Measurements from ENCODE around the gene SLC35F3. TPM values are rescaled to one million over a fixed set of nuclear protein-coding genes. Genes with fewer than 3 reads are reported as not detected.

Gene SLC35F3
- total and polyA plus RNA-seq, 3 donors from 2014 or later = 0.43 to 0.87 (median 0.47) TPM

DNA sequence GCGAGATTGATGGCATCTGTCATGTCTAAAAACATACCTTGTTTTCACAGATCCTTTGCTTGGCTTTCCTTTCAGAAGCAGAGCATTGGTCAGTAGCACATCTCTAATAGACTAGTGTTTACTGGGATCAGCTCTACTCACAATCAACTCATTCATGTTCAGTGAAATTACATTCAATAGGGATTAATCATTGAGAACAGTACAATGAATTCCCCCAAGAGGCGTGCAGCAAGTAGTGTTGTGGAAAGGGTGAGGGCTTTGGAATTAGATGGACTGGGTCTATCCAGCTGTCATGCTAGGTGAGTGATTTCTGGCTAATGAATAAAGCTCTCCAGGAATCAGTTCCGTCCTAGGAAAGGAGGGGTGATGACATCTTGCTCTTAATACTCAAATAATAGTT lies 313.6 kb downstream of the SLC35F3 start:
- intact Hi-C loops (cut with DNase I; ENCODE audit: low total_unique reads) = no loop called here
- H3K4me3 ChIP-seq = no peak overlapping the region
- H3K27me3 ChIP-seq = no peaks in the 10 kb centered on the region
- DNase-seq = no peak
- no peak overlapping the region for H3K27ac ChIP-seq
- H3K36me3 ChIP-seq (ENCODE audit: low read depth, missing control alignments) = no peaks in the 10 kb centered on the region
- H3K4me1 ChIP-seq = no peaks in the 10 kb centered on the region
- WGBS, 2 donors = 77 to 89% methylated on average over 3 of the region's 3 CpGs
- TF ChIP-seq, protein P1, sequence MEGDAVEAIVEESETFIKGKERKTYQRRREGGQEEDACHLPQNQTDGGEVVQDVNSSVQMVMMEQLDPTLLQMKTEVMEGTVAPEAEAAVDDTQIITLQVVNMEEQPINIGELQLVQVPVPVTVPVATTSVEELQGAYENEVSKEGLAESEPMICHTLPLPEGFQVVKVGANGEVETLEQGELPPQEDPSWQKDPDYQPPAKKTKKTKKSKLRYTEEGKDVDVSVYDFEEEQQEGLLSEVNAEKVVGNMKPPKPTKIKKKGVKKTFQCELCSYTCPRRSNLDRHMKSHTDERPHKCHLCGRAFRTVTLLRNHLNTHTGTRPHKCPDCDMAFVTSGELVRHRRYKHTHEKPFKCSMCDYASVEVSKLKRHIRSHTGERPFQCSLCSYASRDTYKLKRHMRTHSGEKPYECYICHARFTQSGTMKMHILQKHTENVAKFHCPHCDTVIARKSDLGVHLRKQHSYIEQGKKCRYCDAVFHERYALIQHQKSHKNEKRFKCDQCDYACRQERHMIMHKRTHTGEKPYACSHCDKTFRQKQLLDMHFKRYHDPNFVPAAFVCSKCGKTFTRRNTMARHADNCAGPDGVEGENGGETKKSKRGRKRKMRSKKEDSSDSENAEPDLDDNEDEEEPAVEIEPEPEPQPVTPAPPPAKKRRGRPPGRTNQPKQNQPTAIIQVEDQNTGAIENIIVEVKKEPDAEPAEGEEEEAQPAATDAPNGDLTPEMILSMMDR (IDR thresholded peaks at IDR 0.05) = no peak
- no peak for TF ChIP-seq POLR2A (IDR thresholded peaks at IDR 0.05)
- no peaks in the 10 kb centered on the region for H3K9me3 ChIP-seq

DNA sequence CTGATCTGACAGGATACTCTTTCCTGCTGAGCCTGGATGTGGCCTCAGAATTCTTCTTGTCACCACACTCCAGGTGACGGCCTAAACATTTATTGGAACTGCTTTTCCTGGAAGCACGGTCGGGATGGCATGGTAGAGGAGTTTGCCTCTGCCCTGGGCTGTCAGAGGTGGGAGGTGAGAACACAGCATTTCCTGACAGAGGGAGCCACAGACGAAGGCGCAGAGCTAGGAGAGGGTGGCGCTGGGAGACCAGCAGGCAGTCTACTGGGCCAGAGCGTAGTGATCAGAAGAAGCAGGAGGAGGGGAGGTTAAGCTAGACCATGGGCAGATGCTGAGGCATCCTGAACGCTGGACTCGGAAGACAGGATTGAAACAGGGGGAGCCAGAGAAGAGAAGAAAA lies 315.2 kb downstream of the SLC35F3 start:
- no peak for DNase-seq
- TF ChIP-seq, protein P1 (IDR thresholded peaks at IDR 0.05) = no peak
- no peak for TF ChIP-seq POLR2A (IDR thresholded peaks at IDR 0.05)
- Histone ChIP-seq H3K36me3 (ENCODE audit: low read depth, missing control alignments) (no peaks in the 10 kb centered on the region), H3K9me3 (no peaks in the 10 kb centered on the region), H3K27me3 (no peaks in the 10 kb centered on the region), H3K27ac (no peak overlapping the region), H3K4me1 (no peaks in the 10 kb centered on the region), H3K4me3 (no peak overlapping the region)
- intact Hi-C loops (cut with DNase I; ENCODE audit: low total_unique reads) = no loop called here
- 85 to 87% methylated on average over 9 of the region's 9 CpGs for WGBS, 2 donors

DNA sequence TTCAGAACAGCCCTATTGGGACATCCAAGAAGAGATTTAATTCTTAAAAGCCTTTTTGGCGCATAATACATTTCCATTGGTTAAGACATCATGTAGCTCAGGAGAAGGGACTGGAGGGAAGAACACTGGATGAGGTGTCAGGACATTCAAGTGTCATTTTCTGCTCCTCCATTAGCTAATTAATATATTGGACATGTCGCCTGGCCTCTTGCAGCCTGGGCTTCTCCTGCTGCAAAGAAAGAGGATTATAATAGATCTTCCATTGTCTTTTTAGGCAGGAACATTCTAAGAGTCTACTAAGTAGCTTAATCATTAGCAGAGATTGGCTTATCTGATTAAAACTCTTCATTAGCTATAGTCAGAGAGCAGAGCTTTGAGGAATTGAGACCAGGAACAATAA lies 317.1 kb downstream of the SLC35F3 start:
- 89 to 93% methylated on average over 2 of the region's 2 CpGs for whole genome bisulfite sequencing, 2 donors
- intact Hi-C loops (cut with DNase I; ENCODE audit: low total_unique reads) = no loop called here
- no peak overlapping the region for H3K4me3 ChIP-seq
- no peaks in the 10 kb centered on the region for H3K9me3 ChIP-seq
- no peak for DNase-seq
- H3K27me3 ChIP-seq = no peaks in the 10 kb centered on the region
- no peak for TF ChIP-seq POLR2A (IDR thresholded peaks at IDR 0.05)
- TF ChIP-seq, protein P1 (IDR thresholded peaks at IDR 0.05) = no peak
- no peaks in the 10 kb centered on the region for H3K4me1 ChIP-seq
- H3K36me3 ChIP-seq (ENCODE audit: low read depth, missing control alignments) = no peaks in the 10 kb centered on the region
- no peak overlapping the region for H3K27ac ChIP-seq

DNA sequence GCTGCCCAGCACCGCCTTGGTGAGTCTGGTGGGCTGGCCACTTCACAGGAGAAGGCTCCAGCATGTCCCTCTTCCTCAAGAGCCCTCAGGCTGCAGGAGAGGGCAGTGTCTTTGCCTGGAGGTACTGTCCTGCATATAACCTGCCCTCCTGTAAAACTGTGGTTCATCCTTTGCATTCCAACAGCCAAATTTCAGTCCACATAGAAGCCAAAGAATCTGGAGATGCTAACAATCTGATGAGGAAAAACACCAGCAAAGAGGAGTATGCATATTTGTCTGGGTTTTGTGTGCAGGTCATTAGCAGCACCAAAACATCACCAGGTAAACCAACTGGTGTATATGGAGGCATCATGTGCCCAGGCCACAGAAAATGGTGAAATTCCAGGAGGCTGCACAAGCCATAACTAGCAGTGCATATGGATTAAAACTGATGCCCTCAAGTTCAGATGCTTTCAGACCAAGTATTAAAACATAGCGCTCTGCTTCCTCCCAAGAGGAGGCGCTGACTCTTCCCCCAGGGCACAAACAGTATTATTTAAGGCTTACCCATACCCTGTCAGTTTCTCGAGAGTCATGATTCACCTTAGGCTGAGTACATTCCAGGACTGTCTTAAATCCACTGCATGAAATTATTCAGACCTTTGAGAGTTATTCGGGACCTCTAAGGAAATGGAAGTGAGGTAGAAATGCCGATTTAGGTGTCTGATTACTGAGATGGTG lies 318.2 kb downstream of the SLC35F3 start:
- intact Hi-C loops (cut with DNase I; ENCODE audit: low total_unique reads) = no loop called here
- TF ChIP-seq, protein P1 (IDR thresholded peaks at IDR 0.05) = no peak
- no peak for TF ChIP-seq POLR2A (IDR thresholded peaks at IDR 0.05)
- H3K4me3 ChIP-seq = no peak overlapping the region
- H3K4me1 ChIP-seq = no peaks in the 10 kb centered on the region
- H3K36me3 ChIP-seq (ENCODE audit: low read depth, missing control alignments) = no peaks in the 10 kb centered on the region
- WGBS, 2 donors = 87 to 91% methylated on average over 6 of the region's 6 CpGs
- H3K9me3 ChIP-seq = no peaks in the 10 kb centered on the region
- no peak for DNase-seq
- H3K27me3 ChIP-seq = no peaks in the 10 kb centered on the region
- H3K27ac ChIP-seq = no peak overlapping the region
